ENCODE data around the gene POU2F3.
A peak's percentile ranks its signal among the peaks of the same experiment; 100 is the strongest.

POU2F3 gene

GRCh38 chr11:120285256-120285655 lies 45.3 kb downstream of the POU2F3 start:
- no peak for DNase-seq (ENCODE audit: low spot score)

GRCh38 chr11:120288021-120288420 lies 48.1 kb downstream of the POU2F3 start:
- DNase-seq (ENCODE audit: low spot score), result no peak

- no peak for DNase-seq (ENCODE audit: low spot score)
Measured at GRCh38 chr11:120289426-120289825, 49.5 kb downstream of the POU2F3 start.

DNA sequence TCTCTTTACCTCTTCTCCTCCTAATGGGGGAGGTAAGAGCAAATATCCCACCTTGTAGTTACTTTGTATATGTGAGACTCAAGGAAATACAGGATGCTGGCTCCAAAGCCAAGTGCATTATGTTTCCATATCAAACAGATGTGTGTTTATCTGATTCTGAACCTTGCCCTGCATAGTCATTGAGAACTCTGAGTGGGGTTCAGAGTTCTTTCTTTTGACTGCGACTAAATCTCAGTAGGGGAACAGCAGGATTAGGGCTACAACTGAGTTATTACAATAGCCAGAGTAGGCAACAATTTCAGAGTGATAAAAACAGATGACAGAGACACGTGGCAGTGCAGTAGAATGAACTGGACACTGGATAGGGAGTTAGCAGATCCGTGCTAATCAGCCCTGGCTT lies 51.0 kb downstream of the POU2F3 start:
- no peak for DNase-seq (ENCODE audit: low spot score)

GRCh38 chr11:120293038-120293800 lies 53.3 kb downstream of the POU2F3 start:
- no peak for DNase-seq (ENCODE audit: low spot score)

DNA sequence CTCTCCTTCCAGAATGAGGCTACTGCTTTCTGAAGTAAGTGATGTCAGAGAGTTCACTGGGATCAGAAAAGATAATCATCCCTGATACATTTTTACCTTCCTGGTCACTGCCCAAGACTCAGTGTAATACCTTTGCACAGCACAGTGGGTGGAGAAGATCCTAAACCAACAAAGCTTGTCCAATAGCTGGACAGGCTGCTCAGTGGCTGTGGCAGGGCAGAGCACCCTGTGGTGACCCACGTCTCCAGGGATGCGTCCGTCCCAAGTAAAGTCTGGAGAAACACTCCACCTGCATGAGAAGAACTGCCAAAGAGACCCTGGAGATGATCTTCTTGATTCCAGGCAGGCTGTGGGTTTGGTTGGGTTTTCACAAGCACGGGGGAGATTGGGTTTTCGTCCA lies 54.2 kb downstream of the POU2F3 start:
- DNase-seq (ENCODE audit: low spot score), result no peak

DNA sequence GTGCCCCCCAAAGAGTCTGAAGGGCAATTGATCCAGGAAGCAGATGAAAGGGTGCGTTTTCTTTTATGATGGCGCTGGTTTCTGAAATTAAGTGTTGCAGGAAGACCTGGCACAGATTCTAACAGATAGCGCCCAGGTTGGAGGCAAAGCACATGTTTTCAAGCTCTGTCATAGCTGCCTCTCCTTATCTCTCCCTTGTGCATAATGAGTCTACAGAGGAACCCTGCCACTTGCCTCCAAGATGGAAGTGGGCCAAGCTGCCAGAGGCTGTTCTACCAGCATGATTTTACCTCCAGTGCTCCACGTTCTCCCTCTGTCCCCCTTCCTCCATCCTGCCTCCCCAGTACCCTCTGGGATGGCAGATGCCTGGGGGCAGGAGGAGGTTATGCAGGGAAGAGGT lies 55.2 kb downstream of the POU2F3 start:
- no peak for DNase-seq (ENCODE audit: low spot score)

DNA sequence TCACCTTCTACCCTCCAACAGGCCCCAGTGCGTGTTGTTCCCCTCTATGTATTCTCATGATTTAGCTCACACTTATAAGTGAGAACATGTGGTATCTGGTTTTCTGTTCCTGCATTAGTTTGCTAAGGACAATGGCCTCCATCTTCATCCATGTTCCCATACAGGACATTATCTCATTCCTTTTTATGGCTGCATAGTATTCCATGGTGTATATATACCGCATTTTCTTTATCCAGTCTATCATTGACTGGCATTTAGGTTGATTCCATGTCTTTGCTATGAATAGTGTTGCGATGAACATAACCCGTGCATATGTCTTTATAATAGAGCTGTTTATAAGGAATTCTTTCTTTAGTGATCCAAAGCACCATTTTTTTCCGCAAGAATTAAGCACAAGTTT lies 56.6 kb downstream of the POU2F3 start:
- no peak for DNase-seq (ENCODE audit: low spot score)

- DNase-seq (ENCODE audit: low spot score), result no peak
Measured at GRCh38 chr11:120298461-120298860, 58.5 kb downstream of the POU2F3 start.

DNA sequence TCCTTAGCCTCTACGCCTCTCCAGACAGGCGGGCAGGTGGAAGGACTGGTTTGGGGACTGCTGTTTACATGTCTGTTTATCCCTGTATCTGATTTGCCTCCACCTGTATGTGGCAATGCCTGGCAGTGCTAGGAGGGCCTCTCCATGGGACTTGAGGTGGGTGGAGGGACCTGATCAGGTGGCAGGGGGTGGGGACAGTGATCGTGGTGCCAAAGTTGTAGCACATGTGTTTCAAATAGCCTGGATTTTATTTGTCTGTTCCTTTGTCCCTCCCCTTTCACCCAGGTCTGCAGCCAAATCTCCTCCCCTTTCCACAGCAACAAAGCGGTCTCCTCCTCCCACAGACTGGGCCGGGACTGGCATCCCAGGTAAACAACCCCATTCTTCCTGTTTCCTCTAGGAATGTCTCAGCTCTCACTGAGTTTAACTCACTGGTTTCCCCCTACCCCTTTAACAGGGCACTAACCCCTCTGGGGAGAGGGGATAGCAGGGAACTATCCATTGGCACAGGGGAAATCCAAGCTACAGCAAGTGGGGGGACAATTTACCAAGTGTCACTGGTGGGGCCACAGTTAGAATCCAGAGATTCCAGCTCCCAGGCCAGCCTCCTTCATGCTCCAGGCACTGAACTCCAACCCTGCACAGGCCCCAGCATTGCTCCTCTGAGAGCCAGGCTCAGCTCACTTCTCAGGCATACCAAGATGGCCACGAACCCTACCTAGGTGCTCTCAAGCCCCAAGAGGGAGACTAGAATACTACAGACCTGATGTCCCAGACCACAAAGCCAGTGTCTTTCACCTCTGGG lies 62.3 kb downstream of the POU2F3 start:
- no peak for DNase-seq (ENCODE audit: low spot score)

DNA sequence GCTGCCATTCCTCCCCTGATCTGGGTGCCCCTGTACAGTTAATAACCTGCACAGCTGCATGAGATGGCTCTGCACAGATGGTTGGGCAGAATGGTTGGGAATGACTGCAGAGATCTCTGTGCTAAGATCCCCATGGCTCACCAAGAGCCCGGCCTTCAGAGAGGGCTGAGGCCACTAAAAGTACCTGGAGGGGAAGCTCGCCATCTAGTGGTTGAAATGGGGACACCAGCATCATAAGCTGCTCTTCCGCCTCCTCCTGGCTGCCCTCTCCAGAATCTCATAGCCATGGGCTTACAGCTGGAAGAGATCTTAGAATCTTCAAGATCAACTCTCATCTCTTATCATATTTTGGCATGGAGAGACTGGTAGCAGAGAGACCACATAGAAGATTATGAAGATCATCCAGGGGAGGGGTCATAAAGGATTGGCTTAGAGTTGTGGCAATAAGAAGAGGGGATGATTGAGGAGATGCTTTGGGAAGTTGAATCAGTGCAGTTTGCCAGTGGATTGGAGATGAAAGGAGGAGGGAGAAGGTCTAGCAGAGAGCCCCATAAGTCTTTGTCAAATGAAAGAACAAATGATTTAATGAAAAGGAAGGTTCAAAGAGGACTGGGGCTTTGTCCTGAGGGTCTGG lies 63.2 kb downstream of the POU2F3 start:
- peak; percentile 88 for DNase-seq (ENCODE audit: low spot score)

DNA sequence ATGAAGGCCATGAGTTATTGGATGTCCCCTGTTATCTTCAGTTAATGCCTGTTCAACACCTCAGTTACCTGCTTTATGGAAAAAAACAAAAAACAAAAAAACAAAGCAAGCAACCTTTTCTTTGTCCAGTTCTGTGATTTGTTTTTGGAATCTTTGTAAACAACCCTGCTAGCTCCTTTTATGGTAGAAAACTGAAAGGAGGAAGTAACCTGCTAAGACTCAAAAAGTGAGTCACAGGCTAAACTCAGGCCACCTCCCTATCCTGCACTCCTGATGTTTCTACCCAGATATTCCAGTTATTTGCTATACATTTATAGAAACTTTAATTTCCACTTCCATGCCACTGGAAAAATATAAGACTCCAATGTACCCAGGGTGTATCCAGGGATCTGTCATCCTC lies 64.6 kb downstream of the POU2F3 start:
- DNase-seq (ENCODE audit: low spot score), result no peak

DNA sequence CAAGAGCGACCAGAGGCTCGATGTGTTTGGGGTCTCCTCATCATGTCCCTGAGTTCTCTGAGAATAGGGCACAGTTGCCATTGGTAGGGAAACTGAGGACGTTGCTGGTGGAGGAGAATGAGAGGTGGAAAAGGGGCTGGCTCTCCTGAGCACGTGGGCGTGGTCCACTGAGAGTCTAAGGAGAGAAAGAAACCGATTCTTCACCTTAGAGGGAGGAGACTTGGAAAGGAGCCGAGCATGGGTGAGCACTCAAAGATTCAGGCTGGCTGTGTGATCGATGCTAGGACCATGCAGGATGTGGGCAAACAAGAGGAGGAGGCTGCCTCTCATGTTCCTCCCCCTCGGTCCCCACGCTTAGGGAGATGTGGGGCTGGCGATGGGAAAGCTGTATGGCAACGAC lies 65.3 kb downstream of the POU2F3 start:
- DNase-seq (ENCODE audit: low spot score), result no peak

DNA sequence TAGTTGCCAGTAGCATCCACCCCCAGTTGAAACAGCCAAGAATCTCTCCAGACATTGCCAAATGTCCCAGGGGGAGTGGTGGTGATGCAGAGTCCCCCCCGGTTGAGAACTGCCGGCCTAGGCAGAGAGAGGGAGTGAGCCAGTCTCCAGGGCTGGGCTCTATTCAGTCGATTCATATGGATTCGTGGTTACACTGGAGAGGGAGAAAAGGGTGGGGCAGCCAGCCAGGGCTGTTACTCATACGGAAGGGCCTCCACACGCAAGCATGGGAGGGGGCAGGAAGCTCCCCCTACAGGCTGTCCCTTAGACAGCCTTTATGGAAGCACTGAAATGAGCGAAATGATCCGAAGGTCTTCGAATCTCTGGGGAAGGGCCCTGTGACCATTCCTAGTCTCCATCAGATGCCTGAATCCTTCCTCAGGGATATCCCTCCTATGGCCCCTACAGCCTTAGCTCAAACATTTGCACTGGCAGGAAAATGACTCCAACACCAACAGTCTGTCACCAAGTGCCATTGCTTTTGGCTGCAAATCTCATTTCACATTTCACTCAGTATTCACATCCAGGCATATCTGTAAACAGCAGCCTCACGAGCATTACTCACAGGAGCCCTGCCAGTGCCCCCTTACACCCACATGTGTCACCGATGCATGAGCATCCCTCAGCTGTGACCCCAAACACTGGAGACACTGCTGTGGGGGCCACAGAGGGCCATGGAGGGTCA lies 66.7 kb downstream of the POU2F3 start:
- DNase-seq (ENCODE audit: low spot score), result peak; percentile 56

GRCh38 chr11:120307476-120307875 lies 67.5 kb downstream of the POU2F3 start:
- no peak for DNase-seq (ENCODE audit: low spot score)

GRCh38 chr11:120308081-120308480 lies 68.1 kb downstream of the POU2F3 start:
- no peak for DNase-seq (ENCODE audit: low spot score)

GRCh38 chr11:120310870-120311269 lies 70.9 kb downstream of the POU2F3 start:
- DNase-seq (ENCODE audit: low spot score), result no peak

- DNase-seq (ENCODE audit: low spot score), result no peak
Measured at GRCh38 chr11:120314861-120315260, 74.9 kb downstream of the POU2F3 start.

DNA sequence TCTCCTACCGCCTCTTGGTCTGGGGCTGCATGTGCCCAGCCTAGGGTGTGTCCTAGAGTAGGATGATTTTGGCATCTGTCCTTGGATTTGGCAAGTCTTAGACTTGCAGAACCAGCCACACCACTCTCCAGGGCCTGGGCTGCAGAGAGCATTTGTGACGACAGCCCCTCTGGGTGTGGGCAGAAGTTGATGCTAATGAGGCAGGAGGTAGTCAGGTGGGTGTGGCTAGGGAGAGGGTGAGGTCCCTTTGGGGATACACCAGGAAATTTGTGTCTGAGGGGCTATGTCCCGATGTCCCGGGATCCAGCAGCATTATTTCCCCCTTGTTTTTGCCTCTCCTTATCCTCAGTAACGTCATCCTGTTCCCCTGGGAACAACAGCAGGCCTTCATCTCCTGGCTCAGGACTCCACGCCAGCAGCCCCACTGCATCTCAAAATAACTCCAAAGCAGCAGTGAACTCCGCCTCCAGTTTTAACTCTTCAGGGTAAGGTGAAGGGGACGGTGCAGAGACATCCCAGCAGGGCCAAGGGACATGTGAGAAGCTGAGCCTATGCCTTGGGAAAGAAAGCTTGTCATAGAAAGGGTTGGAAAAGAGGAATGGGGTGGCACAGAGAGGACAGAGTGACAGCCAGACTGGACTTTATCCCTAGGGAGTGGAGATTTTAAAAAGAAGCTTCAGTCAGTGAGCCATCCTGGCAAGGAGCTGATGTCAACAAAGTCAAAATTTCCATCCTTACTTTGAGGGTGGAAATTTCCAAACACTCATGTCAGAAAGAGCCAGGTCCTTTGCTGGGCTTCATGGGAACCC lies 77.1 kb downstream of the POU2F3 start:
- no peak for DNase-seq (ENCODE audit: low spot score)

- DNase-seq (ENCODE audit: low spot score), result no peak
Measured at GRCh38 chr11:120317689-120318480, 77.9 kb downstream of the POU2F3 start.

GRCh38 chr11:120318906-120319305 lies 79.0 kb downstream of the POU2F3 start:
- no peak for DNase-seq (ENCODE audit: low spot score)

Measured in COLO829 (cell line).